Posterior vena cava (tissue), 2 donors: Measurements from ENCODE around the gene SERPINB2. TPM values are rescaled to one million over a fixed set of nuclear protein-coding genes. Genes with fewer than 3 reads are reported as not detected.

ENCODE experiments used
- DNase-seq: peaks from one replicate; pipeline ENCODE4 v3.0.0-alpha.2; 2020; ENCODE audit warnings: low spot score
- intact Hi-C, 2 donors: fragments of 100-400 bp; cut with DNase I; formaldehyde crosslinking; loops; one replicate each; pipeline versions ENCODE4 v1.14.1 to v1.14.2; 2022 to 2023
- long read RNA-seq, 2 donors: library from polyadenylated mRNA; unstranded; transcript quantifications; one replicate each; pipeline ENCODE4 v2.0.0, GENCODE V29; 2020 to 2021
- total RNA-seq, 2 donors: library from RNA; stranded (reverse); fragmentation: NEBNext Ultra II Directional; extraction: Animal tissue kit (Norgen Biotek cat#: 25700); gene quantifications; one replicate each; pipeline ENCODE4 v1.2.1, GENCODE V29; 2021
- donor health status: DM: yes; HTN: yes; CAD: no.
- donor health status: DM: yes; HTN: yes; CAD: no.

The SERPINB2 gene, protein sequence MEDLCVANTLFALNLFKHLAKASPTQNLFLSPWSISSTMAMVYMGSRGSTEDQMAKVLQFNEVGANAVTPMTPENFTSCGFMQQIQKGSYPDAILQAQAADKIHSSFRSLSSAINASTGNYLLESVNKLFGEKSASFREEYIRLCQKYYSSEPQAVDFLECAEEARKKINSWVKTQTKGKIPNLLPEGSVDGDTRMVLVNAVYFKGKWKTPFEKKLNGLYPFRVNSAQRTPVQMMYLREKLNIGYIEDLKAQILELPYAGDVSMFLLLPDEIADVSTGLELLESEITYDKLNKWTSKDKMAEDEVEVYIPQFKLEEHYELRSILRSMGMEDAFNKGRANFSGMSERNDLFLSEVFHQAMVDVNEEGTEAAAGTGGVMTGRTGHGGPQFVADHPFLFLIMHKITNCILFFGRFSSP
- total RNA-seq, result 1 to 10 TPM in 1 of 2 donors, under 1 TPM in 1; 0.46 to 1.2 TPM
- long read RNA-seq, donor 1, result 0 reads
- long read RNA-seq, donor 2, partial matches to known transcripts, result 0 of 2 reads
- long read RNA-seq, donor 2, other reads (novel, unspliced or antisense), result 0 of 2 reads

DNA sequence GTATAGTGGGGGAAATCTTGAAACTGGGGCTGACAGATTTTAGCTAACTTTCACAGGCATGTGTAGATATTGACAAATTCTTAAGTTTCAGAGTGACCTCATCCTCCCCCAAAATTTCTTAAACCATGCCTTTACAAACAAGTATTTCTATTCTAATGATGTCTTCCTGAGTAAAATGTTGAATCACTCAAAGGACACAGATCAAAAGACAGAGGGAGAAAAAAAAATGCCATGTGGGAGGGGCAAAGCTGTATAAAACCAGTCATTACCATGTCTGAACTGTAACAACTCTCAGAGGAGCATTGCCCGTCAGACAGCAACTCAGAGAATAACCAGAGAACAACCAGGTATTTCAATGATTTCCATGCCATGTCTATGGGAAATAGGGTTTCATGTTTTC, at the start of gene SERPINB2:
SERPINB2 (plus strand) TSS at position 282 of the 400 bp plus-strand sequence. CDS start 3,740 bp downstream, outside the sequence.
- intact Hi-C loops, result no loop called here
- DNase-seq, result no peak

DNA sequence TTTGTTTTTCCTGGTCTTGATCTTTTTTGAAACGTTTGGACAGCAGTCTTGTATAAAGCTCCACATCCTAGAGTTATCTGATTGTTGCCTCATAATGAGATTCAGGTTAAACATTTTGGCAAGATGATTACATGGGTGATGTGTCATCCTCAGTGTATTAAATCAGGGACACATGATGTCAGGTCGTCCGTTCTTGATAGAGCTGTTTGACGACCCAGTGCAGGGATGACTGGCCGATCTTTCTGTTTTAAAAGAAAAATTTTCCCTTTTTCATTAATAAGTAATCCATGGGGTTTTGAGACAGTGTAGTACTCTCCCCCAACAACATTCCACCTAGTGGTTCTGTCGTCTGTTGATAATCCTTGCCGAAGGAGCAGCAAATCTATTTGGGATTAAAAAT, 44.5 kb upstream of the SERPINB2 start:
- DNase-seq, result no peak
- intact Hi-C loops, result loop anchor here in 1 of 2 donors (10.0 kb wide), 1 partner anchor 328 kb away; no protein-coding TSS in a partner anchor

DNA sequence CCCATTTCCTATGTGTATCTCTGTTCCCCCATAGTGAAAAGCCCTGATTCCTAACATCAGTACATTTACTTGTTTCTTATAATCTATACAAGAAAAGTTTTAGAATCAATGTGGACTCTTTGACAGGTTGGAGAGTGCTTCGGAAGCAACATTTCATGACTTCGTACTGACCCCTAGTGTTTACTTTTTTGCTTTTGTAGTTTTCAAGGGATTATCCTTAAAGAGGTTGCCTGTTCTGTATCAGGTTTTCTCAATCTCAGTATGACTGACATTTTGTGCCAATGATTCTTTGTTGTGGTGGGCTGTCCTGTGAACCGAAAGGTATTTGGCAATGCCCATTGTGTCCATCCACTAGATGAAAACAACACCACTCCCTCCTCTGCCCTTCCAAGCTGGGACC, 43.3 kb upstream of the SERPINB2 start:
- intact Hi-C loops, result loop anchor here in 1 of 2 donors (10.0 kb wide), 1 partner anchor 329 kb away; no protein-coding TSS in a partner anchor
- no peak for DNase-seq

DNA sequence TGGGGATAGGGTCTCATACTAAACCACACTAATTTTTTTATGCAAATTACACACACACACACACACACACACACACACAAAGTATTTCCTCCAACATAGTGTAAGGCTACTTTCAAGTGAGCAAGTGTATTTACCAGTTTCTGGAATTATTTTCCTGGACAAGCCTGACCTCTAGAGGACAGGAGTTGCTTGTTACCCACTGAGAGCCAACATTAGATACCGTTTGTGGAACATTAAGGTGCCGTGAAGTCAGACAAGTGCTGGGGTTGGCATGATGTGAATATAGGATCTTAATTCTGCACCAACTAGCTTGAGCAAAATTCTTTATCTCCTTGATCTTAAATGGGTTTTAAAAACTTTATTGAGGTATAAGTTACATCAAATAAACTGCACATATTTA, 39.3 kb upstream of the SERPINB2 start:
- DNase-seq, result no peak
- intact Hi-C loops, result loop anchor here in 1 of 2 donors (10.0 kb wide), 1 partner anchor 333 kb away; no protein-coding TSS in a partner anchor

DNA sequence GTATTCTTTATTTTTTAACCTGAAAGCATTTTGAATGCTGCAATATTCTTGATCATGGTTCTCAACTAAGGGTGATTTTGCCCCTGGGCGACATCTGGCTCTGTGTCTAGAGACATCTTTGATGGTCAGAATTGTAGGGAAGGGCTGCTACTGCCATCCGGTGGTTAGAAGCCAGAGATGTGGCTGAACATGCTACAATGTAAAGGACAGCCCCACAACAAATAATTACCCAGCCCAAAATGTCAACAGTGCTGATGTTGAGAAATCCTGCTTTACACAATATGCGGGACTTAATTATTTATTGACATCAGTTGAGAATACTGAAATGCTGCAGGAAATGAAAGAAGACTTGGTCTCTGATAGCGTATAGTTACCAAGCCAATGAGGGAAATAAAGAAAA, 37.5 kb upstream of the SERPINB2 start:
- intact Hi-C loops, result no loop called here

DNA sequence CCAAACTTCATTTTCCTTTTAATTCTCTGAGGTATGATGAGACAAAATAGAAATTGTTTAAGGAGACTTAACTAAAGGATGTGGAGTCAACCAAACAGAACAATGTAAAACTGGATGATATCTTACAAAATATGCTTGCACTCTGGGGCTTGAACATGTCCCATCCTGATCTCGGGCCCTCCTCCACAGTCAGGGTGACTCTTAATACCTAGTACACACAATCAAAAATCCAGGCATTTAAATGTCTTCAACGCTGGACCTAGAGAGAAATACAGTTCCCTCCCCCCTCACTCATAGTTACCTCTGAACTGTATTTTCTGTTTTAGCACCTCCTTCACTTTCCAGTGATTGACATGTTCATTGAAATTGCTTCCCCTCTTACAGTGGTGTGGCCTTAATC, 36.9 kb upstream of the SERPINB2 start:
- no peak for DNase-seq
- intact Hi-C loops, result no loop called here

More for the DNA sequence above, 37.5 kb upstream of the SERPINB2 start:
- no peak for DNase-seq

DNA sequence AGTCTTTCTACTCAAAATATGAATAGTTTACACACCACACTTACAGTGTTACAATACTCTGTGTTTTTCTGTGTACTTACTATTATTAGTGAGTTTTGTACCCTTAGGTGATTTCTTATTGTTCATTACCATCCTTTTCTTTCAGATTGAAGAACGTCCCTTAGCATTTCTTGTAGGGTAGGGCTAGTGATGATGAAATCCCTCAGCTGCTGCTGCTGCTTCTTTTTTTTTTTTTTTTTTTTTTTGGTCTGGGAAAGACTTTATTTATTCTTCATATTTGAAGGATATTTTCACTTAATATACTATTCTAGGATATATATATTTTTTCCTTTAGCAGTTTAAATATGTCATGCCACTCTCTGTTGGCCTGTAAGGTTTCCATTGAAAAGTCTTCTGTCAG, 29.0 kb upstream of the SERPINB2 start:
- intact Hi-C loops, result no loop called here
- DNase-seq, result no peak

DNA sequence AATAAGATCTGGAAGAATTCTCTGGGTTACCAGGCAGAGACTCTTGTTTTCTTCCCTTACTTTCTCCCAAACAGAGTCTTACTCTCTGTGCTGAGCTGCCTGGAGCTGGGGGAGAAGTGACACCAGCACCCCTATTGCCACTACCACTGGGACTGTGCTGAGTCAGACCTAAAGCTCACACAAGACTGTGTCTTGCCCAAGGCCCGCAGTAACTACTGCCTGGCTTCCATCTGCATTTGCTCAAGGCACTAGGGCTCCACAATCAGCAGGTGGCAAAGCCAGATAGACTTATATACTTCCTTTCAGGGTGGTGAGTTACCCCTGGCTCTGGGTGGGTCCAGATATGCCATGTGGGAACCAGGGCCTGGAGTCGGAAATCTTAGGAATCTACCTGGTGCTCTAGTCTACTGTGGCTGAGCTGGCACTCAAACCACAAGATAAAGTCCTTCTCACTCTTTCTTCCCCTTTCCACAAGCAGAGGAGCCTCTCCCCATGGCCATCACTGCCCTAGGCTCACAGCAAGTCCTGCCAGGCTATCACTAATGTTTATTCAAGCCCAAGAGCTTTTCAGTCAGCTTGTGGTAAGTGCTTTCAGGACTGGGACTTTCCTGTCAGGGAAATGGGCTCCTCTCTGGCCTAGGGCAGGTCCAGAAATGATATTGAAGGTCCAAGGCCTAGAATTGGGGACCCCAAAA, 27.6 kb upstream of the SERPINB2 start:
- DNase-seq, result no peak
- intact Hi-C loops, result no loop called here

DNA sequence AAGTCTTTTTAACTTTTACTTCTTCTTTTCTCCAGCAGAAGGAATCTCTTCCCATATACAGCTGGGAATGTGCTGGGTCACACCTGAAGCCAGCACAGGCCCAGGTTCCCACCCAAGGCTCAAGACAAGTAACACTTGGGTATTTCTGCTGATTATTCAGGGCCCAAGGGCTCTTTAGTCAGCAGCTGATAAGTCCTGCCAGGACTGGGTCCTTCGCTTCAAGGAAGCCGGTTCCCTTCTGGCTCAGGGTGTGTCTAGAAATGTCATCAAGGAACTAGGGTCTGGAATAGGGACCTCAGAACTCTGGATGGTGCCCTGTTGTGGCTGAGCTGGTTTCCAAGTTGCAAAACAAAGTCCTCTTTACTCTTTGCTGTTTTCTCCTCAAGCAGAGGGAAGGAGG, 27.0 kb upstream of the SERPINB2 start:
- intact Hi-C loops, result no loop called here

DNA sequence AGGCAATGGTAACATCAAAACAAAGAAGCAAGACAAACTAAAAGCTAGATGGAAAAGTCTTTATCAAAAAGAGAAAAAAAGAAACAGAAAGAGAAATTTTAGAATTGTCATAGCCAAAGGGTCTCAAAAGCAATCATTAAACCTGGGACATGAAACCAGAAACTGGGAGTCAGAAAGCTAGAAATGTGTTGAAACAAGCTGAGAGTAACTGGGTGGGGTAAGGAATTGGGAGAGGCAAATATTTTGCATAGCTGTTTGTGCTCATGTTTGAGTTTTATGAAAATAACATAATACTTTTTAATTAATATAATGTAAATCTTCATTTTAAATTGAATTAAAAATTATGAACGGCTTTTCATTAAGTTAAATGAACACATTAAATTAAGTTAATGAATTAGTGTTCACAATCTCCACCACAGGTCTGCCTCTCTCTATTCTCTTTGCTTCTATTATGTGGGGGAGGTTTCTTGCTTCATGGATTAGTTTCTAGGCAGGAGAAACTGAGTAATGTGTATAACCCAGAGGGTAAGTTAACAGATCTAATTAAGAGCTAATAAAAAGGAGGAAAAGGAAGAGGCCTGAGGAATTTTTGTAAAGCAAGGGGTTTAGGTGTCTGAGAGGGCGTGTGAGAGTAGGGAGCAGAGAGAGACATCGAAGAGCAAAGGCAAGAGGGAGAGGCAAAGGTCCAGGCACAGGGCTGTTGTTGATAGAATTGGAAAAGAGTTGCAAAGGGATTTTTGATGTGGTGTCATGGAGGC, 20.0 kb upstream of the SERPINB2 start:
- DNase-seq, result no peak
- intact Hi-C loops, result no loop called here

More for the DNA sequence above, 27.0 kb upstream of the SERPINB2 start:
- DNase-seq, result no peak

DNA sequence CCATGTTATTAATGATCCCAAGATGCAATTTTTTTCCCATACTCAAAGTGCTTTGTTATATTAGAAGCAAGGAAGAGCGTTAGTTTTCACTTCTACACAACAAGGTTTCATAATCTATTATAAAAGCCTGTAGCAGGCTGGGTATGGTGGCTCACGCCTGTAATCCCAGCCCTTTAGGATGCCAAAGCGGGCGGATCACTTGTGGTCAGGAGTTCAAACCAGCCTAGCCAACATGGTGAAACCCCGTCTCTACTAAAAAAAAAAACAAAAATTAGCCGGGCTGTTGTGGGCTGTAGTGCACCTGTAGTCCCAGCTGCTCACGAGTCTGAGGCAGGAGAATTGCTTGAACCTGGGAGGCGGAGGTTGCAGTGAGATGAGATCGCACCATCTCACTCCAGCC, 19.0 kb upstream of the SERPINB2 start:
- no peak for DNase-seq
- intact Hi-C loops, result no loop called here

DNA sequence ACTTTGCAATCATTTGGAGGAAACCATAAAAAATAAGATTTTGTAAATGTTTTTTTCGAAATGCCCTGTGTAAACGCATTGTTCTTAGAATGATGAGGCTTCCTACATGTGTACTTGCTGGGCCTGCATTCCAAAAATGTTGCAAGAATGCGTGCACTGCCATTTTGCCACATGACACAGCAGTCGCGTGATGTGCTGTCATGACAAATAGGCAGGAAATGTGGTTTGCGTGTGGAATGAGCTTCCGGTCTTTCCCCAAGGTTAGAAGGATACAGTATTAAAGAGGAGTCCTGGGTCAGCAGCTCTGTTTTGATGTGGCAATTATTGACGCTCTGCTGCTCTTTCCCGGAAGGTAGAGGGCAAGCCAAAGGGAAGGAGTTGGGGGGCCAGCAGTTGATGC, 18.1 kb upstream of the SERPINB2 start:
- intact Hi-C loops, result no loop called here
- no peak for DNase-seq

DNA sequence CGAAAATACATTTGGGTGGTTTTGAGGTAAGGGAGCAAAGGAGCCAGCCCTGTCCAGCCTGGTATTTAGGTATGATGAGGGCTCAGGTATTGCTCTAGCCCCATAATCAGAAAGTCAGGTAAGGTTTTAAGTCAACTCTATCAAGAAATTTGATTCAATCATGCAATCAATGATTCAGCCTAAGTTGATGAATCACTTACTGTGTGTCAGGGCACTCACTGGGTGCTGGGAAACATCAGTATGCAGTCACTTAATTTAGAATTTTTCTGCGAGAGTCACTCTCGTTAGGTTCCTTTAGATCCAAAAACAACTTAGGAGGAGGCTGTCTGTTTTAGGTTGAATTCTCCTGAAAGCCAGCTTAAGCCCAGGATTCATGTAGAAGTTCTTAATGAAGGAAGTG, 17.7 kb upstream of the SERPINB2 start:
- intact Hi-C loops, result no loop called here
- DNase-seq, result no peak

DNA sequence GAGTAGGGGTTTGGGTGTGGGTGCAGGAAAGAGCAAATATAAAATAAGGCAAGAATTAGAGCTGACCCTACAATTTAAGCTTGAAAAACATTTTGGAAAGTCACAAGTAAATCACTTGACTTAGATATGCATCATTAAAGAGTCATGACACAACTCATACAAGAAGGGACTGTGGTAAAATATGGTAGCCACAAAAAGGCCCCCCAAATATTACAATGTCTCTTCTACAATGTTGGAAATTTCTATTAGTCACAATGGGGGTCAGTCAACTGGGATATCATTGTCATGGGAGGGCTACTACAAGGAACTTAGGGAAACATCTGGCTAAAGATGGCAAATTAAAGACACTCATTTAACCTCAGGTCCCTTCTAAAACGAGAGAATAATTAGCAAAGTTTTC, 15.7 kb upstream of the SERPINB2 start:
- DNase-seq, result no peak
- intact Hi-C loops, result no loop called here

DNA sequence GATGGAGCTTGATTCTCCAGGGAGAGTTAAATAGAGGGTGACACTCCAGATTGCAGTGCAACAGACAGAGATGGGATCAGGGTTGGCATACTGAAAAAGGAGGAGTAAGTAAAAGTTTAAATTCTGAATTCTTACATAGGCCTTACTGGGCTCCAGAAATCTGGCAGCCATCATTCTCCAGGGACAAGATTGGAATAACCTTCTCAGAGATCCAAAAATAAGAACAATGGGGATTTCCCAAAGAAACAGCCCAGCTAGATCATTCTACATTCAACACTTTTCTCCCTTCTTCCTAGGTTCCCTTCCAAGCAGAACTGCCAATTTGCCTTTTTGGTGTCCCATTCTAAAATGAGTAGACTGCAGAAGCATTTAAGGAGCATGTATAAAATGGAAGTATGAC, 14.9 kb upstream of the SERPINB2 start:
- intact Hi-C loops, result no loop called here
- no peak for DNase-seq

DNA sequence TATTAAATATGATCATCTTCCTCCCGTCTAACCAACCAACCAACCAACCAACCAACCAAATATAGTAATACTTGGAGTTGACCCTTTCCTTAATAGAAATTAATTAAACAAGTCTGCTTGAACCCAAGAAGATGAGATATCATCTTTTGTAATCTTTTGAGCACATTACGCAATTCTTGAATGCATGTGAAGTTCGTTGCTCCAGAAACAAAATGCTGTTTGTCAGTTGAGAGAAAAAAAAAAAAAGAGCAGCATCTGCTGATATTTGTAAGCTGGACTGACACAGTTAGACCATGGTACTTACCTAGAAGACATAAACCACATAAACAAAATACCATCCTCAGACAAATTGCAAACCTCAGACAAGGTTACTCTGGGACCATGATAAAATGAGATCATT, 9.2 kb upstream of the SERPINB2 start:
- intact Hi-C loops, result no loop called here
- DNase-seq, result no peak

DNA sequence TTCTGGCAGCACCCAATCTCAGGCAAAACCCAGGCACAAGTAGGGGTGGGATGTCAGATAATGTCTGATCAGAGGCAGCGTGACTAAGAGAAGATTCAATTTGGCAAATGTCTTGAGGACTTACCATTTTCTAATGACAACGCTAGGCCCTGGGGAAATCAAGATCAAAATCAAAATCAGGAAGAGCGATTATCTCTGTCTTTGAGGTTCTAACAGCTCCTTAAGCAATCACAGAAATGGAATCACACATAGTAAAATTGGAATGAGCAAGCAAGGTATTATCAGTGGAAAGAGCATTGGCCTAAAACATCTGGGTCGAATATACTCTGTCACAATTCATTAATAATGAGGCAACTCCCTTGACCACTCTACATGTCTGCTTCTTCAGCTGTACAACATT, 8.6 kb upstream of the SERPINB2 start:
- no peak for DNase-seq

DNA sequence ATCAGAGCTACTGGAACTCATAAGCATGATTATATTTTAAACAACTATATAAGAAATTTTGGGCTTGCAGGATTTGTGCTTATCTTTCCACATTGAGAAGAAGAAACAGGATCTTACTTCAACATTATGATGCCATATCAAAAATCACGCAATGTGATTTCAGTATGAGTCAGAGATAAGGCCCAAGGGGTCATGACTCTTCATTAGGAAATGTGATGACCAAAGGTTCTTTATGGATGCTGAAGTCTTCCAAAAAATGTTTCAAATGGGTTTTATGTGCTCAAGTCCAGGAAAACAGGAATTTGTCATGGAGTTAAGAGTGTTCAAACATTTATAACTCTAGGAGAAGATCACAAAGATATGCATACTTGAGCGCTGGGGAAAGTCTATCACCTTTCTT, 7.8 kb upstream of the SERPINB2 start:
- intact Hi-C loops, result no loop called here
- DNase-seq, result no peak

More for the DNA sequence above, 8.6 kb upstream of the SERPINB2 start:
- intact Hi-C loops, result no loop called here

DNA sequence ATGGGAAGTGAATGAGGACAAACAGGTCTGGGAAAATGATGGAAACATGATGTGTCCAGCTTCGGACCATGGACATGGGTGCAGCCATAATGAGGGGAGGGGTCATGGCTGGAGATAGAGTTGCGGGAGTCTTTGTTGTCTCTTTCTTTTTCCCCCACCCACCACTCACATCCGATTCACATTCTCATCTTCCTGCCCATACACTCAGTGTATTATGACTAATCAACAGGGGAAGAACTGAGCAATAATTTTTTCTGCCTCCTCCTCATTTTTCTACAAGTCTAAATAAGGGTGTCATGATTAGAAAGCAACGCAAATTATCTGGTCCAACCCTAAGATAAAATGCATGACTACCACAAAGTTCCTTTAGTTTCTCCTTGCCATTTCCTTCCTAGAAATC, 5.7 kb upstream of the SERPINB2 start:
- no peak for DNase-seq
- intact Hi-C loops, result no loop called here
